Body of pancreas (tissue), 4 donors: Measurements from ENCODE around the gene AK3.

Source experiments
- CTCF ChIP-seq, 7 experiments: fragments of 450-650 bp in 4 of 7; fragments of 200-600 bp in 3 of 7; sonication (generic) in 3 of 7; IDR thresholded peaks; one replicate each; pipeline ENCODE4 v1.5.1; 2016 to 2019; ENCODE audit warnings: antibody characterized with exemption in 7 of 7
- POLR2A ChIP-seq, 3 donors: fragments of 450-650 bp; IDR thresholded peaks; one replicate each; pipeline ENCODE4 v1.6.1; 2016; ENCODE audit warnings: antibody characterized with exemption in 3 of 3, mild to moderate bottlenecking in 2 of 3

- TF ChIP-seq CTCF (IDR thresholded peaks at IDR 0.05): no peak
- TF ChIP-seq POLR2A (IDR thresholded peaks at IDR 0.05): no peak
Measured at GRCh38 chr9:4674783-4675182, 66.2 kb downstream of the AK3 start.
